GM12891 (cell line): Measurements from ENCODE around the gene CLASP2.
A peak's percentile ranks its signal among the peaks of the same experiment; 100 is the strongest.

ENCODE experiments used
- DNase-seq: peaks from one replicate; pipeline ENCODE4 v3.0.0; 2011; ENCODE audit warnings: low spot score; ENCODE audit not compliant: insufficient read length
- FAIRE-seq: peaks from 2 replicates; lab custom pipeline; 2011; peaks lifted over from hg19 to GRCh38; lab: Jason Lieb, UNC
- PAX5 ChIP-seq: IDR thresholded peaks from 2 replicates; pipeline ENCODE4 v1.6.1; 2011; ENCODE audit warnings: low read length, moderate library complexity, mild to moderate bottlenecking; ENCODE audit not compliant: insufficient read depth, severe bottlenecking
- POLR2A ChIP-seq: IDR thresholded peaks from 2 replicates; pipeline ENCODE4 v1.6.1; 2011; ENCODE audit warnings: low read depth, low read length, control low read depth
- POLR2AphosphoS5 ChIP-seq: IDR thresholded peaks from 2 replicates; pipeline ENCODE4 v1.6.1; 2011; ENCODE audit warnings: low read depth, low read length, control low read depth
- POU2F2 ChIP-seq: IDR thresholded peaks from 2 replicates; pipeline ENCODE4 v1.6.1; 2011; ENCODE audit warnings: low read depth, mild to moderate bottlenecking, control low read depth, low read length, moderate library complexity
- SPI1 ChIP-seq: IDR thresholded peaks from 2 replicates; pipeline ENCODE4 v1.6.1; 2011; ENCODE audit warnings: low read depth, low read length, control low read depth
- TAF1 ChIP-seq: IDR thresholded peaks from 2 replicates; pipeline ENCODE4 v1.6.1; 2011; ENCODE audit warnings: low read depth, low read length, control low read depth

The CLASP2 gene

DNA sequence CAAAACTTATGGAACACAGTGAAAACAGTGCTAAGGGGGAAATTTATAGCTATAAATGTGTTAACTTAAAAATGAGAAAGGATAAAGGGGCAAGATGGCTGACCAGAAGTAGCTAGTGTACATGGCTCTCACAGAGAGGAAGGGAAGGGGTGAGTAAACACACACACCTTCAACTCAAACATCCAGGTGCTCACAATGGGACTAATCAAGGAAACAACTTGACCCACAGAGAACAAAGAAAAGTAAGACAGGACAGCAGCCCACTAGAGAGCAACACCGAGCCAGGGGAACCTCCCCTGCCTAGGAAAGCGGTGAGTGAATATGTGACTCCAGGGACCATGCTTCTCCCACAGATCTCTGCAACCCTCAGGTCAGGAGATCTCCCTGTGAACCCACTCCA is 192.8 kb downstream of the CLASP2 start:
- DNase-seq: no peak
- TF ChIP-seq TAF1: no peak
- no peak for TF ChIP-seq POLR2A
- no peak for TF ChIP-seq POU2F2
- TF ChIP-seq PAX5: no peak
- TF ChIP-seq POLR2AphosphoS5: no peak
- TF ChIP-seq SPI1: no peak
- no peak for FAIRE-seq

DNA sequence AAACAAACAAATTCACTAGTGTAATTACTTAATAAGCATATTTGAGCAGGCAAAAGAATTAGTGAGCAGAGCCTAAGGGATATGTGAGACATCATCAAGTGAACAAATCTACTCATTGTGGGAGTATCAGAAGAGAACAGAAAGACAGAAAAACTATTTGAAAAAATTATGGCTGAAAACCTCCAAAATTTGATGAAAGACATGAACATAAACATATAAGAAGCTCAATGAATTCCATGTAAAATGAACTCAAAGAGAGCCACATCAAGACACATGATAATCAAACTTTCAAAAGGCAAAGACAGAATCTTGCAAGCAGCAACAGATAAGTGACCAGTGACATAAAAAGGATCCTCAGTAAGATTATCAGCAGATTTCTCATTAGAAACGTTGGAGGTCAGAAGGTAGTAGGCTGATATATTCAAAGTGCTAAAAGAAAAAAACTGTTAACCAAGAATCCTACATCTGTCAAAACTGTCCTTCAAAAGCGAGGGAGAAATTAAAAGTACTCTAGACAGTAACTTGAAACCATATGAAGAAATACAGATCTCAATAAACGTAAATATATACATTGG is 194.9 kb downstream of the CLASP2 start:
- FAIRE-seq (no peak), DNase-seq (no peak)
- TF ChIP-seq POU2F2 (no peak), POLR2A (no peak), PAX5 (no peak), SPI1 (no peak), TAF1 (no peak), POLR2AphosphoS5 (no peak)

DNA sequence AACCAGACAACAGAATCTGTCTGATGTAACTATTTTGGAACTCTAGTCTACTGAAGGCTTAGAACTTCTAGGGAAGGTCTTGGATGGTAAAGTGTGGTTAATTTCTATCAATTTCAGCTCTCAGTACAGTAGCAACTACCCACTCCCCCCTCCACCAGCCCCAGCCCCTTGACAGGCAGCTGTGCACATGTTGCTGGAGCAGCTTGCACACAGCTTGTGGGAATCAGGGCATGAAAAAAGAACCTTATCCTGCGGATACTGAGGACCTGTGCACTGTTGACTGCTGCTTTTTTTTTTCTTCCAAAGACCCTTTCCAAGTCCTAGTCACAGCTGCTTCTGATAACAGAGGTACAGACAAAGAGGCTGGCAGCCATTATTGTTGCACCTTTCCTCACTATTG is 196.3 kb downstream of the CLASP2 start:
- DNase-seq (no peak), FAIRE-seq (no peak)
- TF ChIP-seq POLR2AphosphoS5 (no peak), SPI1 (no peak), PAX5 (no peak)

GRCh38 chr3:33513262-33513863 is 204.7 kb downstream of the CLASP2 start:
- TF ChIP-seq TAF1: no peak
- DNase-seq (no peak), FAIRE-seq (no peak)

- no peak for TF ChIP-seq POLR2A
- no peak for TF ChIP-seq POLR2AphosphoS5
- no peak for TF ChIP-seq SPI1
- TF ChIP-seq PAX5: no peak
- TF ChIP-seq POU2F2: no peak
- no peak for TF ChIP-seq TAF1
- no peak for FAIRE-seq
- no peak for DNase-seq
These were observed 213.0 kb downstream of the CLASP2 start for GRCh38 chr3:33505027-33505426.

DNA sequence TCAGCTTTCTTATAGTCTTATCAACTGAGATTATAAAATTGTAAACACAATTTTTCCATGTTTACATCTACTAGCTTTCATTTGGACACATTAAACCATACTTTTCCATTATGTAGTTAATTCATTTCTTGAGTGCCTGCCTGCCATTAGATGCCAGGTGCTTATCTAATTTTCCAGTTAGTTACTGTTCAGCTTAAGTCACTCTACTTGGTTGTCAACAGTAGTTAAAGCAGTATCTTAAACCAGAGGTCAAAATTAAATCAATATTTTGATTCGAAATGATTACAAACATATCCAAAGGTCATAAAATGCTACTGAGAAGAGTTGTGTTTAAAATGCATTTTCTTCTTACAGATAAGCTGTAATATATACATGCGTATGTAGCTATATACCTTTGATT is 221.6 kb downstream of the CLASP2 start:
- TF ChIP-seq POU2F2: no peak
- no peak for TF ChIP-seq TAF1
- DNase-seq: no peak
- no peak for FAIRE-seq

DNA sequence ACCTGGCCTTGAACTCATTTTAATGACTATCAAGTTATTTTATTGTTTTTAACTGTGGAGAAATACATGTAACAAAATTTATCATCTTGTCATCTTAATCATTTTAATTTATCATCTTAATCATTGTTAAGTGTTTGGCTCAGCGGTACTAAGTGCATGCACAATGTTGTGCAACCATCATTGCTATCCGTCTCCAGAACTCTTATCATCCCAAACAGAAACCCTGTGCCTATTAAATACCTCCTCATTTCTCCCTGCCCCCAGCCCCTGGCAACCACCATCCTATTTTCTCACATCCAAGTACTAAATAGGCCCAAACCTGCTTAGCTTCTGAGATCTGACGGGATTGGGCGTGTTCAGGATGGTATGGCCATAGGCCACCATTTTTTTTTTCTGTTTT is 226.3 kb downstream of the CLASP2 start:
- TF ChIP-seq POU2F2: no peak
- TF ChIP-seq PAX5: no peak
- TF ChIP-seq SPI1: no peak
- no peak for TF ChIP-seq TAF1
- no peak for TF ChIP-seq POLR2AphosphoS5
- no peak for TF ChIP-seq POLR2A
- FAIRE-seq: no peak
- DNase-seq: no peak

DNA sequence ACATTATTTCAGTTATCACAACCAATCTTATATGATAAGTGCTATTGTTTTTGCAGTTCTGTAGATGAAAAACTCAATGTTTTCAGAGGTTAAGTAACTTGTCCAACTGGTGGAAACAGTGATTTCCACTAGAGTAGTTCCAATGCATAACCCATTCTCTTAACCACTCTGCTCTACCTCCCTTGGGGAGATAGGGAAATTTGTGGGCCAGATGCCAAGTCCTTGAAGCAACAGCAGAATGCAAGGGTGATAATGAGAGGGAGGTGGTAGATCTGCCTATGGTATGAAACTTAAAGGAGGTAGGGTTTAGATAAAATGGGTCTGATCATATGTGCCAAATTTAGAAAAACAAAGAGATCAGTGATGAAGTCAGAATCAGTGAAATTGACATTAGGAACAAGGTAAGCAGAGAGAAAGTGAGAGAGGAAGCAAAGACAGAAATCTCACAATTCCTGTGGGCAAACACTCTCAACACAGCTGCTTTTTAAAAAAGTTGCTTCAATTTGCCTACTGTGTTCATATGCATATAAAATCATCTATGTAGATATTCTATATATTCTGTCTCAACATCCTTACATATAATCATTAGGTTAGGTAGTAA is 227.3 kb downstream of the CLASP2 start:
- DNase-seq: no peak
- FAIRE-seq: peak; percentile 59
- TF ChIP-seq POLR2AphosphoS5 (no peak), TAF1 (no peak), POLR2A (no peak), POU2F2 (no peak), PAX5 (no peak), SPI1 (no peak)

- TF ChIP-seq PAX5: no peak
- no peak for TF ChIP-seq POU2F2
- no peak for TF ChIP-seq POLR2AphosphoS5
- TF ChIP-seq TAF1: no peak
- TF ChIP-seq POLR2A: no peak
- TF ChIP-seq SPI1: no peak
- DNase-seq: no peak
- no peak for FAIRE-seq
These were observed 229.4 kb downstream of the CLASP2 start for GRCh38 chr3:33488683-33489082.

DNA sequence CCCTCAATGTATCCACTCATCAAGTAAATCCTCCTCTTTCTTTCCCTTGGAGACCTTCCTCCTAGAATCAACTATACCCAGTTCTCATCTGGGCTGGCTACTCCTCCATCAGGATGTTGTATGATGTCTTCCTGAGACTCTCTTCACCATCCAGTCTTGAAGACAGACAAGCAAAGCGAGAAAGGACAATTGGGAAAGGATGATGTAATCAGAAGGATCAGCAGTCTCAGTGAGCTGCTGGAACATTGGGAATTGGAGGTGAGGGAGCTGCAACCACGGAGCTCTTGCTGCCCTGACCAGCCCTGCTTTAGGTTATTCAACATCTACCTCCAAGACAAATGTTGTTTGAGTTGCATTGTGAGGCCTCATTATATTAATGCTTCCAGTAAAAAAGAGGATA is 229.8 kb downstream of the CLASP2 start:
- DNase-seq: no peak
- TF ChIP-seq POLR2AphosphoS5 (no peak), SPI1 (no peak), POU2F2 (no peak), PAX5 (no peak), TAF1 (no peak), POLR2A (no peak)
- FAIRE-seq: no peak
